HEK293 (cell line): ENCODE data around the gene GPATCH4.

ENCODE experiments used
- CTCF ChIA-PET: fragments of 350-600 bp; formaldehyde crosslinking; extraction: SDS; loops from one replicate; lab custom pipeline; 2021; ENCODE audit warnings: antibody characterized with exemption; lab: Yijun Ruan, JAX
- POLR2A ChIA-PET: fragments of 300-600 bp; formaldehyde crosslinking; extraction: SDS; loops from one replicate; lab custom pipeline; 2020; ENCODE audit warnings: antibody characterized with exemption, inconsistent platforms; lab: Yijun Ruan, JAX
- H3K27ac ChIP-seq: fragments of 200-500 bp; sonication (Bioruptor generic); 2 replicates; pipeline ENCODE4 v1.5.1; 2014; ENCODE audit warnings: low read depth, low read length, control low read depth, inconsistent platforms; ENCODE audit errors: extremely low read depth
- H3K36me3 ChIP-seq, 2 experiments: fragments of 200-500 bp in 1 of 2; sonication (Bioruptor generic) in 1 of 2; 1 replicate in 1 of 2; 2 replicates in 1 of 2; pipeline ENCODE4 v1.5.1; 2014 to 2017; ENCODE audit warnings: inconsistent platforms in 2 of 2, low read length in 2 of 2; ENCODE audit not compliant: control insufficient read depth in 2 of 2, insufficient read depth in 1 of 2
- H3K4me1 ChIP-seq: fragments of 200-500 bp; sonication (Bioruptor generic); 2 replicates; pipeline ENCODE4 v1.5.1; 2014; ENCODE audit warnings: mild to moderate bottlenecking, low read length, inconsistent platforms; ENCODE audit not compliant: control insufficient read depth, insufficient read depth
- H3K4me3 ChIP-seq: 2 replicates; pipeline ENCODE4 v1.5.1; 2011; ENCODE audit warnings: low read depth, mild to moderate bottlenecking, control low read depth, low read length, moderate library complexity
- H3K9me3 ChIP-seq: fragments of 200-500 bp; sonication (Bioruptor generic); 2 replicates; pipeline ENCODE4 v1.5.1; 2014; ENCODE audit warnings: low read depth, low read length, inconsistent platforms; ENCODE audit not compliant: control insufficient read depth, insufficient read depth
- GLI4 ChIP-seq: fragments of 450-650 bp; formaldehyde crosslinking; IDR thresholded peaks from 2 replicates; pipeline ENCODE4 v1.5.1; 2016; ENCODE audit warnings: missing biosample characterization, missing genetic modification characterization
- HOXA7 ChIP-seq: sonication (generic); formaldehyde crosslinking; IDR thresholded peaks from 2 replicates; pipeline ENCODE4 v1.8.1; 2022; ENCODE audit warnings: missing genetic modification reagents, borderline replicate concordance
- IKZF3 ChIP-seq: fragments of 450-650 bp; IDR thresholded peaks from 2 replicates; pipeline ENCODE4 v1.5.0; 2018; ENCODE audit warnings: missing biosample characterization, mild to moderate bottlenecking, missing genetic modification characterization, moderate library complexity
- KLF16 ChIP-seq: fragments of 450-650 bp; formaldehyde crosslinking; IDR thresholded peaks from 2 replicates; pipeline ENCODE4 v1.5.1; 2017; ENCODE audit warnings: missing biosample characterization, missing genetic modification characterization
- KLF8 ChIP-seq: fragments of 450-650 bp; formaldehyde crosslinking; IDR thresholded peaks from 2 replicates; pipeline ENCODE4 v1.5.1; 2016; ENCODE audit warnings: missing biosample characterization, missing genetic modification characterization
- OVOL3 ChIP-seq: fragments of 450-650 bp; formaldehyde crosslinking; IDR thresholded peaks from 2 replicates; pipeline ENCODE4 v1.5.1; 2016; ENCODE audit warnings: missing biosample characterization, missing genetic modification characterization
- REPIN1 ChIP-seq: fragments of 450-650 bp; formaldehyde crosslinking; IDR thresholded peaks from 2 replicates; pipeline ENCODE4 v1.5.1; 2017; ENCODE audit warnings: missing biosample characterization, missing genetic modification characterization, low read depth
- SP2 ChIP-seq: fragments of 450-650 bp; formaldehyde crosslinking; IDR thresholded peaks from 2 replicates; pipeline ENCODE4 v1.5.1; 2016; ENCODE audit warnings: missing biosample characterization, missing genetic modification characterization
- ZBTB20 ChIP-seq: fragments of 450-650 bp; formaldehyde crosslinking; IDR thresholded peaks from 2 replicates; pipeline ENCODE4 v1.5.1; 2016; ENCODE audit warnings: missing biosample characterization, missing genetic modification characterization
- ZBTB7A ChIP-seq: fragments of 450-650 bp; formaldehyde crosslinking; IDR thresholded peaks from 2 replicates; pipeline ENCODE4 v1.5.1; 2016; ENCODE audit warnings: low read depth, missing biosample characterization, missing genetic modification characterization
- ZEB2 ChIP-seq: fragments of 450-650 bp; formaldehyde crosslinking; IDR thresholded peaks from 2 replicates; pipeline ENCODE4 v1.5.1; 2016; ENCODE audit warnings: missing biosample characterization, missing genetic modification characterization
- ZNF214 ChIP-seq: fragments of 450-650 bp; formaldehyde crosslinking; IDR thresholded peaks from 2 replicates; pipeline ENCODE4 v1.5.1; 2017; ENCODE audit warnings: missing biosample characterization, mild to moderate bottlenecking, missing genetic modification characterization, borderline replicate concordance
- ZNF302 ChIP-seq: fragments of 450-650 bp; formaldehyde crosslinking; IDR thresholded peaks from 2 replicates; pipeline ENCODE4 v1.5.1; 2016; ENCODE audit warnings: missing biosample characterization, missing genetic modification characterization, low read depth
- ZNF335 ChIP-seq: fragments of 450-650 bp; formaldehyde crosslinking; conservative IDR thresholded peaks from 2 replicates; pipeline ENCODE4 v1.5.1; 2016; ENCODE audit warnings: missing biosample characterization, missing genetic modification characterization
- ZNF394 ChIP-seq: fragments of 450-650 bp; formaldehyde crosslinking; IDR thresholded peaks from 2 replicates; pipeline ENCODE4 v1.5.1; 2016; ENCODE audit warnings: missing biosample characterization, missing genetic modification characterization, mild to moderate bottlenecking, moderate library complexity, borderline replicate concordance
- ZNF404 ChIP-seq: fragments of 450-650 bp; formaldehyde crosslinking; IDR thresholded peaks from 2 replicates; pipeline ENCODE4 v1.5.1; 2017; ENCODE audit warnings: missing biosample characterization, missing genetic modification characterization
- ZNF426 ChIP-seq: fragments of 450-650 bp; formaldehyde crosslinking; IDR thresholded peaks from 2 replicates; pipeline ENCODE4 v1.5.1; 2017; ENCODE audit warnings: missing biosample characterization, missing genetic modification characterization, mild to moderate bottlenecking, inconsistent platforms, moderate library complexity
- ZNF555 ChIP-seq: fragments of 450-650 bp; formaldehyde crosslinking; conservative IDR thresholded peaks from 2 replicates; pipeline ENCODE4 v1.5.1; 2017; ENCODE audit warnings: missing biosample characterization, mild to moderate bottlenecking, missing genetic modification characterization, inconsistent platforms
- ZNF596 ChIP-seq: fragments of 450-650 bp; IDR thresholded peaks from 2 replicates; pipeline ENCODE4 v1.5.0; 2018; ENCODE audit warnings: missing biosample characterization, mild to moderate bottlenecking, missing genetic modification characterization, moderate library complexity
- ZNF626 ChIP-seq: fragments of 450-650 bp; sonication (Bioruptor Pico); formaldehyde crosslinking; IDR thresholded peaks from 2 replicates; pipeline ENCODE4 v1.5.1; 2018; ENCODE audit warnings: missing biosample characterization, missing genetic modification characterization, inconsistent platforms
- ZNF654 ChIP-seq: fragments of 450-650 bp; formaldehyde crosslinking; IDR thresholded peaks from 2 replicates; pipeline ENCODE4 v1.5.1; 2016; ENCODE audit warnings: low read depth, missing biosample characterization, missing genetic modification characterization
- ZNF664 ChIP-seq: fragments of 450-650 bp; formaldehyde crosslinking; IDR thresholded peaks from 2 replicates; pipeline ENCODE4 v1.5.1; 2016; ENCODE audit warnings: missing biosample characterization, missing genetic modification characterization
- ZNF677 ChIP-seq: fragments of 450-650 bp; IDR thresholded peaks from 2 replicates; pipeline ENCODE4 v1.5.0; 2018; ENCODE audit warnings: missing biosample characterization, mild to moderate bottlenecking, missing genetic modification characterization, moderate library complexity
- ZNF76 ChIP-seq: fragments of 450-650 bp; formaldehyde crosslinking; IDR thresholded peaks from 2 replicates; pipeline ENCODE4; 2016; ENCODE audit warnings: low read depth, missing biosample characterization, missing genetic modification characterization, borderline replicate concordance
- ZNF768 ChIP-seq: fragments of 450-650 bp; formaldehyde crosslinking; IDR thresholded peaks from 2 replicates; pipeline ENCODE4 v1.5.1; 2018; ENCODE audit warnings: missing biosample characterization, mild to moderate bottlenecking, missing genetic modification characterization
- TF ChIP-seq, protein P1 (sequence below): fragments of 450-650 bp; formaldehyde crosslinking; IDR thresholded peaks from 2 replicates; pipeline ENCODE4 v1.5.1; 2016; ENCODE audit warnings: missing biosample characterization, missing genetic modification characterization
- TF ChIP-seq, protein P2 (sequence below): fragments of 450-650 bp; formaldehyde crosslinking; IDR thresholded peaks from 2 replicates; pipeline ENCODE4 v1.5.1; 2016; ENCODE audit warnings: missing biosample characterization, missing genetic modification characterization
- TF ChIP-seq, protein P3 (sequence below): fragments of 450-650 bp; formaldehyde crosslinking; IDR thresholded peaks from 2 replicates; pipeline ENCODE4 v1.5.1; 2016; ENCODE audit warnings: missing biosample characterization, missing genetic modification characterization
- TF ChIP-seq, protein P4 (sequence below): fragments of 450-650 bp; formaldehyde crosslinking; IDR thresholded peaks from 2 replicates; pipeline ENCODE4 v1.5.1; 2016; ENCODE audit warnings: missing biosample characterization, missing genetic modification characterization

Gene GPATCH4

DNA sequence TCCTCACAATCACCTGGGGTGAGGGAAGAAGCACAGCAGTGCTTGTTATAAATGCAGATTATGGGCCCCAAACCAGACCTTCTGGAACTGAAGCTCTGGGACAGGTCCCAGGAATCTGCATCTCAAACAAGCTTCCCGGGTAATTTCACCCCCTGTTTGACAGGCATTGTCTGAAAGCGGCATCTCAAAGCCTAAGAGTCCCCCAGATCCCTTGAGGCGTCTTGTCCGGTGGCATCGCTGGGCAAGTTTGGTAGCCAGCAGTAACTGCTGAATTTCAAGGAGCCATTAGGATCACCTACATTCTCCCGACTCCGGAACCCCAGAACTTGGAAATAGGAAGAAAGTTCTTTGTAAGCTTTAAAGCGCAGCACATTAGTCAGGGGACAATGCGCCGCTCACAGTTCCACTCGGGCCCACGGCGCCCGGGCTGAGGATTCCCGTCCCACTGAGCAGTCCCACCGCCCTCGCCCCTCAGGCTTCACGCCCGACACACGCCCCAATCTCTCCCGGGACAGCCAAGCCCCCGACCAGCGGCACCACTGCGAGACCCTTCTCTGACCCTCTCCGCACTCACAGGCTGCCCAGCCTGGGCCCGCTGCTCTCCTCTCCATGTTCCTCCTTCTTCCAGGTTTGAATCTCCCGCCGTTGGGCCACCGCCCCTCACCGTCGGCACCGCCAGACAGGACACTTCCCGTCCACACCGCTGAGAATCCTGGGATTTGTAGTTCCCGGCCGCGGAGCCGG is 29.2 kb downstream of the GPATCH4 start, which contains the start of gene IQGAP3:
TSS of gene IQGAP3 (minus strand) at position 647 of the 744 bp plus-strand sequence. CDS start at position 611, 36 bp downstream.
- ChIA-PET POLR2A (interaction anchor here (1.7 kb wide), 1 partner anchor 20 kb away, joined by 9 read pairs; the partner anchor contains the start of gene NAXE), CTCF (interaction anchor here (0.5 to 1.8 kb wide), 9 partner anchors 8 to 253 kb away, joined by 3 to 9 read pairs (median 4); no protein-coding TSS in a partner anchor)
- Histone ChIP-seq H3K27ac (peak within 1 kb of the TSS; percentile 35), H3K4me3 (peak within 1 kb of the TSS; percentile 98), H3K4me1 (no peaks in the 10 kb centered on the region; the same call in 1 of the 2 replicates), H3K9me3 (no peaks in the 10 kb centered on the region), H3K36me3 (peaks cover 23 to 28% of the 10 kb centered on the region in 2 experiments)
- TF ChIP-seq ZNF302 (tag by site-specific recombination) (no peak), ZNF596 (tag by site-specific recombination) (peak; percentile 26; the same call in 1 of the 2 replicates), KLF8 (tag by site-specific recombination) (peak; percentile 97), ZNF768 (no peak), KLF16 (tag by site-specific recombination) (peak; percentile 97), OVOL3 (tag by site-specific recombination) (no peak), GLI4 (peak; percentile 86; the same call in 1 of the 2 replicates), ZNF394 (no peak; the same call in 1 of the 2 replicates), ZNF654 (no peak), ZNF677 (tag by site-specific recombination) (no peak), ZBTB20 (tag by site-specific recombination) (peak; percentile 100), ZNF626 (tag by site-specific recombination) (no peak), ZNF404 (tag by site-specific recombination) (no peak), ZBTB7A (no peak; the same call in 1 of the 2 replicates), ZNF214 (tag by site-specific recombination) (no peak), REPIN1 (no peak), ZNF76 (peak; percentile 96), IKZF3 (tag by site-specific recombination) (no peak), ZEB2 (peak; percentile 76), SP2 (tag by site-specific recombination) (peak; percentile 84), ZNF664 (tag by site-specific recombination) (no peak), ZNF335 (tag by site-specific recombination) (peak; percentile 93), ZNF555 (tag by site-specific recombination) (no peak), HOXA7 (CRISPR knock-in tag) (no peak), ZNF426 (tag by site-specific recombination) (no peak)
- TF ChIP-seq, protein P1, sequence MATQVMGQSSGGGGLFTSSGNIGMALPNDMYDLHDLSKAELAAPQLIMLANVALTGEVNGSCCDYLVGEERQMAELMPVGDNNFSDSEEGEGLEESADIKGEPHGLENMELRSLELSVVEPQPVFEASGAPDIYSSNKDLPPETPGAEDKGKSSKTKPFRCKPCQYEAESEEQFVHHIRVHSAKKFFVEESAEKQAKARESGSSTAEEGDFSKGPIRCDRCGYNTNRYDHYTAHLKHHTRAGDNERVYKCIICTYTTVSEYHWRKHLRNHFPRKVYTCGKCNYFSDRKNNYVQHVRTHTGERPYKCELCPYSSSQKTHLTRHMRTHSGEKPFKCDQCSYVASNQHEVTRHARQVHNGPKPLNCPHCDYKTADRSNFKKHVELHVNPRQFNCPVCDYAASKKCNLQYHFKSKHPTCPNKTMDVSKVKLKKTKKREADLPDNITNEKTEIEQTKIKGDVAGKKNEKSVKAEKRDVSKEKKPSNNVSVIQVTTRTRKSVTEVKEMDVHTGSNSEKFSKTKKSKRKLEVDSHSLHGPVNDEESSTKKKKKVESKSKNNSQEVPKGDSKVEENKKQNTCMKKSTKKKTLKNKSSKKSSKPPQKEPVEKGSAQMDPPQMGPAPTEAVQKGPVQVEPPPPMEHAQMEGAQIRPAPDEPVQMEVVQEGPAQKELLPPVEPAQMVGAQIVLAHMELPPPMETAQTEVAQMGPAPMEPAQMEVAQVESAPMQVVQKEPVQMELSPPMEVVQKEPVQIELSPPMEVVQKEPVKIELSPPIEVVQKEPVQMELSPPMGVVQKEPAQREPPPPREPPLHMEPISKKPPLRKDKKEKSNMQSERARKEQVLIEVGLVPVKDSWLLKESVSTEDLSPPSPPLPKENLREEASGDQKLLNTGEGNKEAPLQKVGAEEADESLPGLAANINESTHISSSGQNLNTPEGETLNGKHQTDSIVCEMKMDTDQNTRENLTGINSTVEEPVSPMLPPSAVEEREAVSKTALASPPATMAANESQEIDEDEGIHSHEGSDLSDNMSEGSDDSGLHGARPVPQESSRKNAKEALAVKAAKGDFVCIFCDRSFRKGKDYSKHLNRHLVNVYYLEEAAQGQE (tag by site-specific recombination) = peak; percentile 48; the same call in 1 of the 2 replicates
- TF ChIP-seq, protein P2, sequence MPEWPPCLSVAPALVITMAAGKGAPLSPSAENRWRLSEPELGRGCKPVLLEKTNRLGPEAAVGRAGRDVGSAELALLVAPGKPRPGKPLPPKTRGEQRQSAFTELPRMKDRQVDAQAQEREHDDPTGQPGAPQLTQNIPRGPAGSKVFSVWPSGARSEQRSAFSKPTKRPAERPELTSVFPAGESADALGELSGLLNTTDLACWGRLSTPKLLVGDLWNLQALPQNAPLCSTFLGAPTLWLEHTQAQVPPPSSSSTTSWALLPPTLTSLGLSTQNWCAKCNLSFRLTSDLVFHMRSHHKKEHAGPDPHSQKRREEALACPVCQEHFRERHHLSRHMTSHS (tag by site-specific recombination) = no peak
- TF ChIP-seq, protein P3, sequence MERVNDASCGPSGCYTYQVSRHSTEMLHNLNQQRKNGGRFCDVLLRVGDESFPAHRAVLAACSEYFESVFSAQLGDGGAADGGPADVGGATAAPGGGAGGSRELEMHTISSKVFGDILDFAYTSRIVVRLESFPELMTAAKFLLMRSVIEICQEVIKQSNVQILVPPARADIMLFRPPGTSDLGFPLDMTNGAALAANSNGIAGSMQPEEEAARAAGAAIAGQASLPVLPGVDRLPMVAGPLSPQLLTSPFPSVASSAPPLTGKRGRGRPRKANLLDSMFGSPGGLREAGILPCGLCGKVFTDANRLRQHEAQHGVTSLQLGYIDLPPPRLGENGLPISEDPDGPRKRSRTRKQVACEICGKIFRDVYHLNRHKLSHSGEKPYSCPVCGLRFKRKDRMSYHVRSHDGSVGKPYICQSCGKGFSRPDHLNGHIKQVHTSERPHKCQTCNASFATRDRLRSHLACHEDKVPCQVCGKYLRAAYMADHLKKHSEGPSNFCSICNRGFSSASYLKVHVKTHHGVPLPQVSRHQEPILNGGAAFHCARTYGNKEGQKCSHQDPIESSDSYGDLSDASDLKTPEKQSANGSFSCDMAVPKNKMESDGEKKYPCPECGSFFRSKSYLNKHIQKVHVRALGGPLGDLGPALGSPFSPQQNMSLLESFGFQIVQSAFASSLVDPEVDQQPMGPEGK (tag by site-specific recombination) = peak; percentile 84
- TF ChIP-seq, protein P4, sequence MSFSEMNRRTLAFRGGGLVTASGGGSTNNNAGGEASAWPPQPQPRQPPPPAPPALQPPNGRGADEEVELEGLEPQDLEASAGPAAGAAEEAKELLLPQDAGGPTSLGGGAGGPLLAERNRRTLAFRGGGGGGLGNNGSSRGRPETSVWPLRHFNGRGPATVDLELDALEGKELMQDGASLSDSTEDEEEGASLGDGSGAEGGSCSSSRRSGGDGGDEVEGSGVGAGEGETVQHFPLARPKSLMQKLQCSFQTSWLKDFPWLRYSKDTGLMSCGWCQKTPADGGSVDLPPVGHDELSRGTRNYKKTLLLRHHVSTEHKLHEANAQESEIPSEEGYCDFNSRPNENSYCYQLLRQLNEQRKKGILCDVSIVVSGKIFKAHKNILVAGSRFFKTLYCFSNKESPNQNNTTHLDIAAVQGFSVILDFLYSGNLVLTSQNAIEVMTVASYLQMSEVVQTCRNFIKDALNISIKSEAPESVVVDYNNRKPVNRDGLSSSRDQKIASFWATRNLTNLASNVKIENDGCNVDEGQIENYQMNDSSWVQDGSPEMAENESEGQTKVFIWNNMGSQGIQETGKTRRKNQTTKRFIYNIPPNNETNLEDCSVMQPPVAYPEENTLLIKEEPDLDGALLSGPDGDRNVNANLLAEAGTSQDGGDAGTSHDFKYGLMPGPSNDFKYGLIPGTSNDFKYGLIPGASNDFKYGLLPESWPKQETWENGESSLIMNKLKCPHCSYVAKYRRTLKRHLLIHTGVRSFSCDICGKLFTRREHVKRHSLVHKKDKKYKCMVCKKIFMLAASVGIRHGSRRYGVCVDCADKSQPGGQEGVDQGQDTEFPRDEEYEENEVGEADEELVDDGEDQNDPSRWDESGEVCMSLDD = peak; percentile 21; the same call in 1 of the 2 replicates
